Osteoblast (primary cell): ENCODE measurements around the gene IMP3. TPM values are rescaled to one million over a fixed set of nuclear protein-coding genes. Genes with fewer than 3 reads are reported as not detected.

Source experiments
- DNase-seq: peaks from one replicate; pipeline ENCODE4 v3.0.0; 2011; ENCODE audit warnings: low spot score, mixed read lengths; ENCODE audit not compliant: insufficient read length; ENCODE audit errors: missing footprints
- H2AFZ ChIP-seq: 2 replicates; pipeline ENCODE4 v1.6.0; 2011; ENCODE audit warnings: mild to moderate bottlenecking, low read length
- H3K27ac ChIP-seq: 2 replicates; pipeline ENCODE4 v1.5.1; 2011; ENCODE audit warnings: mild to moderate bottlenecking, low read depth, low read length, moderate library complexity
- H3K27me3 ChIP-seq: 2 replicates; pipeline ENCODE4 v1.6.0; 2012; ENCODE audit warnings: mild to moderate bottlenecking, control low read depth, inconsistent platforms, low read length, moderate library complexity; ENCODE audit not compliant: insufficient read depth
- H3K36me3 ChIP-seq: 2 replicates; pipeline ENCODE4 v1.5.1; 2011; ENCODE audit warnings: mild to moderate bottlenecking, low read length, control low read depth, moderate library complexity; ENCODE audit not compliant: insufficient read depth
- H3K4me1 ChIP-seq: 2 replicates; pipeline ENCODE4 v1.5.1; 2011; ENCODE audit warnings: mild to moderate bottlenecking, low read length, control low read depth, moderate library complexity; ENCODE audit not compliant: insufficient read depth
- H3K4me2 ChIP-seq: 2 replicates; pipeline ENCODE4 v1.6.0; 2011; ENCODE audit warnings: mild to moderate bottlenecking, low read length; ENCODE audit not compliant: insufficient read depth
- H3K4me3 ChIP-seq: fragments of 200-600 bp; sonication (generic); 3 replicates; pipeline ENCODE4 v1.5.1; 2012; ENCODE audit warnings: mild to moderate bottlenecking, low read length, inconsistent platforms; ENCODE audit not compliant: insufficient read depth
- H3K79me2 ChIP-seq: 2 replicates; pipeline ENCODE4 v1.6.0; 2012; ENCODE audit warnings: mild to moderate bottlenecking, low read length, control low read depth, inconsistent platforms; ENCODE audit not compliant: insufficient read depth
- H3K9me3 ChIP-seq: 2 replicates; pipeline ENCODE4 v1.5.1; 2011; ENCODE audit warnings: low read depth, low read length, control low read depth
- H4K20me1 ChIP-seq: 2 replicates; pipeline ENCODE4 v1.6.0; 2012; ENCODE audit warnings: mild to moderate bottlenecking, low read length, control low read depth; ENCODE audit not compliant: insufficient read depth
- CTCF ChIP-seq: IDR thresholded peaks from 2 replicates; pipeline ENCODE4 v1.5.1; 2011; ENCODE audit warnings: mild to moderate bottlenecking, low read depth, low read length, moderate library complexity; ENCODE audit errors: extremely low read depth
- total RNA-seq: library from RNA; depleted of rRNA; stranded (reverse); fragments of >200 nt; gene quantifications from 2 replicates; pipeline ENCODE4 v1.2.3, GENCODE V29; 2012

Gene IMP3
- total RNA-seq, 1 donor = 64.4 TPM

- H3K27ac ChIP-seq = peak overlapping the region; percentile 91
- H3K36me3 ChIP-seq = peaks cover 18% of the 10 kb centered on the region
- peak overlapping the region; percentile 93 for H3K4me2 ChIP-seq
- H3K4me3 ChIP-seq = peak overlapping the region; percentile 96
- no peaks in the 10 kb centered on the region for H3K9me3 ChIP-seq
- H4K20me1 ChIP-seq = peaks cover 54% of the 10 kb centered on the region
- H3K4me1 ChIP-seq = peaks cover 50% of the 10 kb centered on the region
- H3K79me2 ChIP-seq = peaks cover 76% of the 10 kb centered on the region
- H3K27me3 ChIP-seq = no peaks in the 10 kb centered on the region
- no peak overlapping the region for H2AFZ ChIP-seq
- DNase-seq = peak; percentile 76
- no peak for TF ChIP-seq CTCF
Measured at GRCh38 chr15:75649045-75649761, 9.2 kb upstream of the IMP3 start.

DNA sequence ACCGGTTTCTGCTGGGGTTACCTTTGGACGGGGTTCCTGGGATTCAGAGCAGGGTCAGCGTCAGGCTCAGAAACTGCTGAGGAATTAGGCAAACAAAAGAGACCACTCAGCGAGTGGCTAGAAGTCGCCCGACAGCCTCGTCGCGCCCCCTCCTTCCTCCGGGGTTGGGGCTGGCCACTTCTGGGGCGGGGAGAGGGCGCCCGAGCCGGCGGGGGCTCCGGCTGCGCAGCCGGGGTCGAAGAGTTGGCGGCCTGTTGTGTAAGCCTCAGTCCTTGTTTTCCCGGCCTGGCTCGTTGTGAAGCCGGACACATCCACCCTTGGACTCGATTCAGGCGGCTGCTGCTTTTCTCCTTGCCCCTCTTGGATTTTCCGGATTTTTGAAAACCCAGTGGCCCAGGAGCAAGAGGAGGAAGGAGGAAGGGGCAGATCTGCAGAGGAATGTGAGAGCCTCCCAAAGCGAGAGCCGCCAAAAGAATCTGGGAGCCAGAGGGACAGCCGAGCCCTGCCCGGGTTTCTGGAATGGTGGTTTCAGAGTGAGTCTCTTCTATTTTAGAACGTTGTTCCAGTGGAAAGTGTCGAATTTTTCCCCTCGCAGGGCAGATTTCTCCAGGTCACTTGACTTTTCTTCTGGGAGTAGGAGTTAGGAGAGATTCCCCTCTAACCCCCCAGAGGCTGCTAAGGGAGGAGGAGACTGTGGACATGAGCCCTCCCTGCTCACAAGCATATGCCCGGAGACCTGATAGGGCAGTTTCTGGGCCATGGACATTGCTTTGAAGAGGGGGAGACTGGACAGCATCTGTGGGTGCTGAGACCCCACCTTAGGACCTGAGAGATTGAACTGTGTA lies 8.4 kb upstream of the IMP3 start:
- Histone ChIP-seq H3K27me3 (no peaks in the 10 kb centered on the region), H3K36me3 (peaks cover 16% of the 10 kb centered on the region), H3K4me1 (peaks cover 50% of the 10 kb centered on the region), H2AFZ (peak overlapping the region; percentile 85), H3K4me2 (peak overlapping the region; percentile 93), H3K79me2 (peaks cover 68% of the 10 kb centered on the region), H3K4me3 (peak overlapping the region; percentile 96), H3K9me3 (no peaks in the 10 kb centered on the region), H3K27ac (peak overlapping the region; percentile 91), H4K20me1 (peaks cover 48% of the 10 kb centered on the region)
- TF ChIP-seq CTCF = no peak
- peak; percentile 94 for DNase-seq

GRCh38 chr15:75647370-75648155 lies 7.5 kb upstream of the IMP3 start, which contains the start of gene SNX33:
Gene SNX33 (plus strand): TSS chr15:75647912. CDS start chr15:75649103, 1,191 bp downstream.
- Histone ChIP-seq H3K4me2 (peak within 1 kb of the TSS; percentile 93), H2AFZ (peak within 1 kb of the TSS; percentile 85), H3K4me3 (peak within 1 kb of the TSS; percentile 96), H3K27ac (peak within 1 kb of the TSS; percentile 91), H4K20me1 (peaks cover 40% of the 10 kb centered on the region), H3K27me3 (no peaks in the 10 kb centered on the region), H3K79me2 (peaks cover 60% of the 10 kb centered on the region), H3K36me3 (peaks cover 16% of the 10 kb centered on the region), H3K4me1 (peaks cover 43% of the 10 kb centered on the region), H3K9me3 (no peaks in the 10 kb centered on the region)
- peak; percentile 96 for DNase-seq
- peak; percentile 54 for TF ChIP-seq CTCF
